Naive B cell (primary cell): ENCODE data around the gene SEC14L5. TPM values are rescaled to one million over a fixed set of nuclear protein-coding genes. Genes with fewer than 3 reads are reported as not detected.

Experiments used
- ATAC-seq, 2 donors: fragments of 150-1000 bp; cut with Tn5 transposase; 2 replicates each; pipeline ENCODE4 v1.10.0; 2021; ENCODE audit warnings: low read depth in 2 of 2, mild to moderate bottlenecking in 2 of 2, moderate library complexity in 2 of 2
- DNase-seq: peaks from one replicate; pipeline ENCODE4 v3.0.0; 2022
- H3K27ac Mint-ChIP-seq, 6 donors: one replicate each; pipeline ENCODE4 v1.8.0; 2020 to 2022; ENCODE audit warnings: mild to moderate bottlenecking in 6 of 6, mixed read lengths in 6 of 6, moderate library complexity in 5 of 6, inconsistent platforms in 2 of 6
- H3K27me3 Mint-ChIP-seq, 3 donors: one replicate each; pipeline ENCODE4 v1.8.0; 2021 to 2022; ENCODE audit warnings: mixed read lengths in 3 of 3, mild to moderate bottlenecking in 1 of 3
- H3K36me3 Mint-ChIP-seq, 2 donors: one replicate each; pipeline ENCODE4 v1.8.0; 2020 to 2022; ENCODE audit warnings: mixed read lengths in 2 of 2, inconsistent platforms in 1 of 2, mild to moderate bottlenecking in 1 of 2
- H3K4me1 Mint-ChIP-seq, 3 donors: one replicate each; pipeline ENCODE4 v1.8.0; 2020 to 2022; ENCODE audit warnings: mixed read lengths in 3 of 3, inconsistent platforms in 1 of 3, mild to moderate bottlenecking in 1 of 3, moderate library complexity in 1 of 3
- H3K4me3 Mint-ChIP-seq, 8 donors: one replicate each; pipeline ENCODE4 v1.8.0; 2020 to 2022; ENCODE audit warnings: mild to moderate bottlenecking in 8 of 8, mixed read lengths in 8 of 8, moderate library complexity in 8 of 8, inconsistent platforms in 2 of 8
- H3K9me3 Mint-ChIP-seq, 7 donors: one replicate each; pipeline ENCODE4 v1.8.0; 2020 to 2022; ENCODE audit warnings: mixed read lengths in 7 of 7, mild to moderate bottlenecking in 5 of 7, inconsistent platforms in 2 of 7, moderate library complexity in 1 of 7
- polyA plus RNA-seq, 6 donors: library from polyadenylated mRNA; unstranded; fragments of 300-500 nt; fragmentation: Illumina TruSeq; gene quantifications; one replicate each; pipeline ENCODE4 v1.2.3, GENCODE V29; 2021; ENCODE audit warnings: low read depth in 6 of 6

SEC14L5 gene
- polyA plus RNA-seq, 6 donors from 2014 or later: 0.08 to 0.48 (median 0.43) TPM; not detected in 3

- H3K9me3 Mint-ChIP-seq: no peaks in the 10 kb centered on the region
- H3K27ac Mint-ChIP-seq: no peak overlapping the region
- ATAC-seq: no peak
- no peaks in the 10 kb centered on the region for H3K4me1 Mint-ChIP-seq
- H3K4me3 Mint-ChIP-seq: no peak overlapping the region
- peaks cover 2 to 37% (median 19%) of the 10 kb centered on the region in 3 donors for H3K27me3 Mint-ChIP-seq
- DNase-seq: no peak
- H3K36me3 Mint-ChIP-seq: no peaks in the 10 kb centered on the region
Observed at GRCh38 chr16:5058476-5058875, 100.3 kb downstream of the SEC14L5 start.

- Mint-ChIP-seq H3K27me3 (peaks cover 3 to 42% (median 24%) of the 10 kb centered on the region in 3 donors), H3K27ac (no peak overlapping the region), H3K4me3 (no peak overlapping the region), H3K36me3 (no peaks in the 10 kb centered on the region), H3K9me3 (no peaks in the 10 kb centered on the region), H3K4me1 (no peaks in the 10 kb centered on the region)
- ATAC-seq (no peak), DNase-seq (no peak)
Observed at GRCh38 chr16:5059386-5060072, 101.4 kb downstream of the SEC14L5 start.

DNA sequence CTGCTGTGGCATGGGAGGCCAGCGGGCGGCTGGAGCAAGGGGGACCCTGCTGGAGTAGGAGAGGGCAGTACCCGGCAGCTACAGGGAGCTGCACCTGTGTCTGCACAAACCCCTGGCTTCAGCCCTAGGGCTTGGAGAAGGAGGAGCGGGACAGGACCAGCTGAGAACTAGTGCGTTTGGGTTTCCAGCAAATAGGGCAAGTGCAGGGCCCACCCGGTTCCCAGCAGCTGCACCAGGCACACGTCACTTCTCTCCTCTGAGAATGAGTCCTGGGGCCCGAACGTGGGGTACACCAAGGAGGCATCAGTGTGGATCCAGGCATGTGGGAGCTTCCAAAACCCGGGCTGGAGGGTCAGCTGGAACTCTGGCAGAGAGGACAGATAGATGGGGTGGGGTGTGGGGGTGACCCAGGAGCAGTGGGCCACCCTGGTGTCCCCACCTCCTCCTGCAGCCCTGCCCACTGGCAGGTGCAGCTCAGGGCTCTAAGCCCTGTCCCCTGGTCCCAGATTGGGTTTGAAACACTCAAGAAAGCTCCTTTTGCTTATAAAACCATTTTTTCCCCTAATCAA lies 102.0 kb downstream of the SEC14L5 start:
- Mint-ChIP-seq H3K27ac (no peak overlapping the region), H3K4me1 (no peaks in the 10 kb centered on the region), H3K27me3 (peaks cover 3 to 48% (median 25%) of the 10 kb centered on the region in 3 donors), H3K9me3 (no peaks in the 10 kb centered on the region), H3K4me3 (no peak overlapping the region), H3K36me3 (no peaks in the 10 kb centered on the region)
- ATAC-seq: no peak
- no peak for DNase-seq

DNA sequence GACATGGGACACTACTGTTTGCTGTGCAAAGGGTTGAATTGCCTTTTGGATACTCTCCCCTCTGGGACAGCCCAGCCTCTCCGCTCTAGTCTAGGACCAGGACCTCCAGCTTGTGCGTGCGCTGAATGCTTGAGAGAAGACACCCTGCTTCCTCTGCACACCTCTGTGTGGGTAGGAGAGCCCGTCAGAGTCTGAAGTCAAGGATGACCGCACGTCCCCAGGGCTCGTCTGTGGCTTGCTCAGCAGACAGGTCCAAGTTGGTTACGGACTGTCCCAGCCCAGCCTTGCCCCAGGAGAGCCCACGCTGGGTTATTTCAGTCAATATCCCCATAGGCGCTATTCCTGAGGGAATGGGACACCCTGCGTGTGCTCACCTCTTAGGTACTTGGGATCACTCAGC lies 103.9 kb downstream of the SEC14L5 start:
- Mint-ChIP-seq H3K4me1 (no peaks in the 10 kb centered on the region), H3K9me3 (no peaks in the 10 kb centered on the region), H3K27ac (no peak overlapping the region), H3K27me3 (peaks cover 3 to 51% (median 25%) of the 10 kb centered on the region in 3 donors), H3K36me3 (no peaks in the 10 kb centered on the region), H3K4me3 (peak overlapping the region in 1 of 8 donors; percentile 5)
- DNase-seq: no peak
- no peak for ATAC-seq

DNA sequence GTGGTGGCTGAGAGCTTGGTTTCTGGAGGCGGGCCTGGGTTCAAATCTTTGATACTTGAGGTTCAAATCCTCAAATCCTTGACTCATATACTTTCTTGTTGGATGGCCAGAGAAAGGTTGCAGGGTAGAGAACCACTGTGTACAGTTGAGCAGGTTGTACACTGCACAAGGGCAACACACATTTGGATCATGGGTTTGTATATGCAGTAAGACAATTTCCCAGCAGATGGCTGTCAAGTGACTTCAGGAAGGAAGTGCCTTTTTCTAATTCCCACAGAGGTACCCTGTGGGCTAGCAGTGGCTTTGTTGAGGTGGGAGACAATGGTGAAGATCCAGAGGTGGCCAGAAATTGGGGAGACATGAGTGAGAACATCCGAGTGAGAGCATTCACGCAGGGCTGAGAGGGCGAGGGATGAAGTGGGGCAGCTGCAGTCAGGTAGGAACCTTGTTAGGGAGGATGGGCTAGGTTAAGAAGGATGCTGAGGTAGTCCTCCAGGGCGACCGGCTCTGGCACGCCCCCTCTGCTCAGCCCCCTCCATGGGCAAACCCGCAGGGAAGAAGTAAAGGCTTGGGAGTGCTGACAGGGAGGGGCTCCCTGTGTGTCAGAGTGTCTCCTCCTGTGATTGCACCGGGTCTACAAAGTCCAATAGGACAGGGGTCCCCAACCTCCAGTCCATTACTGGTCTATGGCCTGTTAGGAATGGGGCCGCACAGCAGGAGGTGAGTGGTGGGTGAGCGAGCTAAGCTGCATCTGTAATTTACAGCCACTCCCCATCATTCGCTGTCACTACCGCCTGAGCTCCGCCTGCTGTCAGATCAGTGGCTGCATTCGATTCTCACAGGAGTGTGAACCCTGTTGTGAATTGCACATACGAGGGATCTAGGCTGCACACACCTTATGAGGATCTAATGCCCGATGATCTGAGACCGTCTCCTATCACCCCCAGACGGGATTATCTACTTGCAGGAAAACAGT lies 104.9 kb downstream of the SEC14L5 start:
- Mint-ChIP-seq H3K36me3 (no peaks in the 10 kb centered on the region), H3K27me3 (peaks cover 3 to 54% (median 18%) of the 10 kb centered on the region in 3 donors), H3K9me3 (no peaks in the 10 kb centered on the region), H3K4me1 (no peaks in the 10 kb centered on the region), H3K27ac (no peak overlapping the region), H3K4me3 (no peak overlapping the region)
- ATAC-seq (no peak), DNase-seq (no peak)

DNA sequence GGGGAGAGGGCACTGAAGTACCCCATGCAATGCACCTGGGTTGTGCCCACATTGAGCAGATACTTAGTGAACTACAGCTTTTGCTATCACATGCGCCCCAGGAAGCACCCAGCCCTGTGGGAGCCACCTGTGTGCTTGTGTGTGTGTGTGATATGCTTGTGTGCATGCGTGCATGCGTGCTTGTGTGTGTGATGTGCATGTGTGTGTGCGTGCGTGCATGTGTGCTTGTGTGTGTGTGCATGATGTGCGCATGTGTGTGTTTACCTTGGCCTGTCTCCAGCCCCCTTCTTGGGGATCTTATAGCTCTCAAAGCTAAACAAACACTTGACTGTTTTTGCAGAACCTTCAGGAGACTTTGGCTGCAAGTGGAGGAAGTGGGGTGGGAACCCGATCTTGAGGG lies 106.8 kb downstream of the SEC14L5 start:
- no peak for ATAC-seq
- Mint-ChIP-seq H3K4me3 (no peak overlapping the region), H3K27me3 (peaks cover 3 to 49% (median 17%) of the 10 kb centered on the region in 3 donors)

GRCh38 chr16:5065326-5065725 lies 107.2 kb downstream of the SEC14L5 start:
- Mint-ChIP-seq H3K4me3 (no peak overlapping the region), H3K4me1 (peaks cover 0 to under 1% (median 0%) of the 10 kb centered on the region in 3 donors), H3K9me3 (no peaks in the 10 kb centered on the region), H3K36me3 (no peaks in the 10 kb centered on the region), H3K27me3 (peaks cover 3 to 45% (median 17%) of the 10 kb centered on the region in 3 donors), H3K27ac (no peak overlapping the region)
- DNase-seq (no peak), ATAC-seq (no peak)

More for the DNA sequence above, 106.8 kb downstream of the SEC14L5 start:
- no peak for DNase-seq
- no peak overlapping the region for H3K27ac Mint-ChIP-seq
- H3K9me3 Mint-ChIP-seq: no peaks in the 10 kb centered on the region
- H3K36me3 Mint-ChIP-seq: no peaks in the 10 kb centered on the region
- no peaks in the 10 kb centered on the region for H3K4me1 Mint-ChIP-seq

DNA sequence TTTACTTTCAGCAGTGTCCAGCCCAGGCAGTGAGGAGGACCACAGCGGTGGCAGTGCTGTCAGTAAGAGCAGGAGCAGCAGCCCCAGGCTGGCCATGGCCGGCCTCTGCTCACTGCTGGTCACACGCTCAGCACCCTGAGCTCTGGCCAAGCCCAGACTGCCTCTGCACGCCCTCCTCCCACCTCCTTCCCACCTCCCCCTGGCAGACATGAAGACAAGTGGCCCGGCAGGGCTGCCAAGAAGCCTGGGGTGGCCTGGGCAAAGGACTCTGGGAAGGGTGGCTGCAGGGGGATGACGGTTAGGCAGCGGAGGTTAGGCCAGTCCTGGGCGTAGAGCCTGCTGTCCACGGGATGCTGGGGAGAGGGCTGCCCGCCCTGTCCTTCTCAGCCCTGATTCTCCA lies 107.7 kb downstream of the SEC14L5 start, which contains the start of gene C16orf89:
Gene C16orf89, minus strand, starts transcription at position 144 of the 400 bp plus-strand sequence. Its CDS starts 48 bp downstream, at position 96.
- peaks cover 3 to 43% (median 17%) of the 10 kb centered on the region in 3 donors for H3K27me3 Mint-ChIP-seq
- H3K27ac Mint-ChIP-seq: no peak within 1 kb of the TSS
- no peak within 1 kb of the TSS for H3K4me3 Mint-ChIP-seq
- peaks cover 1 to 5% (median 2%) of the 10 kb centered on the region in 3 donors for H3K4me1 Mint-ChIP-seq
- no peak for DNase-seq
- no peak for ATAC-seq
- no peaks in the 10 kb centered on the region for H3K9me3 Mint-ChIP-seq
- H3K36me3 Mint-ChIP-seq: no peaks in the 10 kb centered on the region

DNA sequence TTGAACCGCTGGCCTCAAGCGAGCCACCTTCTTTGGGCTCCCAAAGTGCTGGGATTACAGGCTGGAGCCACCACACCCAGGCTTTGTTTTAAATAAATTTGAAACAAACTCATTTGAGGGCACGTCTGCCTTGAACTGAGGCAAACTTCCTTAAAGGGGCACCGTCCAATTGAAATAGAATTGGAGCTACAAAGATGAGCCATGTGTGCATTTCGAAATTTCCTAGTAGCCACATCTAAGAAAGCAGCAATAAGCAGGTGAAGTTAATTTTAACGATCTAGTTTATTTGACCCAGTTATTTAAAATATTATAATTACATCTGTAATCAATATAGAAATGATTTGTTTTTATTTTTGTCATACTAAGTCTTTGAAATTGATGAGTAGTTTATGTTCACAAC lies 108.4 kb downstream of the SEC14L5 start:
- H3K9me3 Mint-ChIP-seq: no peaks in the 10 kb centered on the region
- DNase-seq (no peak), ATAC-seq (no peak)
- peaks cover 7 to 12% (median 9%) of the 10 kb centered on the region in 3 donors for H3K4me1 Mint-ChIP-seq
- H3K27ac Mint-ChIP-seq: no peak overlapping the region
- peaks cover 3 to 42% (median 15%) of the 10 kb centered on the region in 3 donors for H3K27me3 Mint-ChIP-seq
- no peak overlapping the region for H3K4me3 Mint-ChIP-seq
- no peaks in the 10 kb centered on the region for H3K36me3 Mint-ChIP-seq

Other genes with a start within 250 kb of the SEC14L5 start
- 1 to 10 TPM in 5 of 6 donors, not detected in 1; 3.9 to 8.3 (median 4.4) TPM for gene ANKS3, start 224.1 kb upstream of the SEC14L5 start, polyA plus RNA-seq
- gene DNAAF8, start 223.8 kb upstream of the SEC14L5 start, polyA plus RNA-seq: under 1 TPM in 4 of 6 donors, not detected in 2; 0.30 to 0.84 (median 0.35) TPM
- 10 to 100 TPM in 4 of 6 donors, 1 to 10 TPM in 1, not detected in 1; 6.7 to 19.9 (median 14.1) TPM for gene ZNF500, start 191.2 kb upstream of the SEC14L5 start, polyA plus RNA-seq
- not detected for gene SEPTIN12, start 170.0 kb upstream of the SEC14L5 start, polyA plus RNA-seq
- gene SMIM22, start 163.0 kb upstream of the SEC14L5 start, polyA plus RNA-seq: not detected
- 1 to 10 TPM; 2.7 to 8.0 (median 6.1) TPM for gene ROGDI, start 155.7 kb upstream of the SEC14L5 start, polyA plus RNA-seq
- gene GLYR1, start 111.0 kb upstream of the SEC14L5 start, polyA plus RNA-seq: 10 to 100 TPM; 27.8 to 49.6 (median 37.3) TPM
- gene UBN1, start 110.8 kb upstream of the SEC14L5 start, polyA plus RNA-seq: 10 to 100 TPM in 4 of 6 donors, 1 to 10 TPM in 2; 4.3 to 19.2 (median 11.9) TPM
- gene PPL, start 21.2 kb upstream of the SEC14L5 start, polyA plus RNA-seq: 1 to 10 TPM in 2 of 6 donors, under 1 TPM in 3, not detected in 1; 0.05 to 1.3 (median 0.16) TPM
- 10 to 100 TPM; 26.3 to 44.6 (median 33.1) TPM for gene NAGPA, start 75.6 kb downstream of the SEC14L5 start, polyA plus RNA-seq
- gene C16orf89, start 107.6 kb downstream of the SEC14L5 start, polyA plus RNA-seq: not detected
- 10 to 100 TPM; 21.9 to 45.3 (median 27.3) TPM for gene ALG1, start 113.5 kb downstream of the SEC14L5 start, polyA plus RNA-seq
- 10 to 100 TPM in 3 of 6 donors, 1 to 10 TPM in 3; 7.1 to 15.1 (median 10.1) TPM for gene EEF2KMT, start 139.5 kb downstream of the SEC14L5 start, polyA plus RNA-seq